Activated gamma-delta T cell (primary cell): ENCODE results near the gene PREPL.

Experiments used
- DNase-seq: peaks from one replicate; lab custom pipeline; 2025; lab: John Stamatoyannopoulos, UW

Gene PREPL

DNA sequence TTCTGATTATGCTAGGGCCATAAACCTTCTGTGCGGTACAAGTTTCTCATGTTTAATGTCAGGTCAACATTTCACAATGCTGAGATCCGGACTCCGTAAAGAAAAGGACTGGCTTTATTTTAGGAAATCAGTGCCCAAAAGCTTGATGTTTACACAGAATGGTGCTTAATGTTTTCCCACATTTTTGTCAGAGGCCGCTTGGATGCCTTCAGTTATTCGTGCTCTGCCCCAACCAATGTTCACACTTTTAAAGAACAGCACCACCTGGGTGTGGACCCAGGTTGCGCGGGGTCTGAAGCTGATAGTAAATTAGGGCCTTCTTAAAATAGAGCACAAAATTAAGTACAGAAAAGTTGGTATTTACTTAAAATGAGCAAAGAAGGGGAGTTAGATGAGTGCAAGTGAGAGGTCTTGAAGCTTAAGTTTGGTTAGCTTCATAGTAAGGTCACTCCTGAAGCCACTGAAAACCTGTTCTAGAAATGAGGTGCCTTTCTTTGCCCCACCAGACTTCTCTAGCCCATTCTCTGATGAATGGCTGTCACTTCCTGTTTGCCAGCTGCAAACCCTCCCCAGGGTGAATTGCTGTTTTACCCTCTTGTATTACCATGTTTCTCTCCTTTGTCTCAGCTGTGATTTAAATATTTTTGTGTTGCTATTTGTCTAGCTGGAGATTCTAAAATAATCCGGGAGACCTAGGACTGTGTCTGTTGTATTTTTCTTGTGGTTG, 65.5 kb downstream of the PREPL start:
- no peak for DNase-seq

DNA sequence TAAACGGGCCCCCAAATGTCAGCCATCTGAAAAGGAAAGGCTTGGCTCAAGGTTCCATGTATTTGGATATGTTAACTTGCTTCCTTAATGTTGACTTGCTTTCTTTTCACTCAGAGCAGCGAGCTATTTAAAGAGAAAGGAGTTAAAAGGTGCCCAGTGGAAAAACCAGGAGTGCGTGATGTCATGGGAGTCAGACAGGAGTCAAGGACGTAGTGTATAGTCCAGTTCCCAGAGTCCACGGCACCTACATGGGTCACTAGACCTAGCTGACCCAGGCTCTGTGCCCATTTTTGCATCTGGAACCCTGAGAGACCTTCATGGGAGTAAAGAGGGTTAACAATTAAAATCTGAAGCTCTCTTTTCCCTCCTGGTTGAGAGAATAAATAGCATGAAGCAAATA, 66.2 kb downstream of the PREPL start:
- no peak for DNase-seq

DNA sequence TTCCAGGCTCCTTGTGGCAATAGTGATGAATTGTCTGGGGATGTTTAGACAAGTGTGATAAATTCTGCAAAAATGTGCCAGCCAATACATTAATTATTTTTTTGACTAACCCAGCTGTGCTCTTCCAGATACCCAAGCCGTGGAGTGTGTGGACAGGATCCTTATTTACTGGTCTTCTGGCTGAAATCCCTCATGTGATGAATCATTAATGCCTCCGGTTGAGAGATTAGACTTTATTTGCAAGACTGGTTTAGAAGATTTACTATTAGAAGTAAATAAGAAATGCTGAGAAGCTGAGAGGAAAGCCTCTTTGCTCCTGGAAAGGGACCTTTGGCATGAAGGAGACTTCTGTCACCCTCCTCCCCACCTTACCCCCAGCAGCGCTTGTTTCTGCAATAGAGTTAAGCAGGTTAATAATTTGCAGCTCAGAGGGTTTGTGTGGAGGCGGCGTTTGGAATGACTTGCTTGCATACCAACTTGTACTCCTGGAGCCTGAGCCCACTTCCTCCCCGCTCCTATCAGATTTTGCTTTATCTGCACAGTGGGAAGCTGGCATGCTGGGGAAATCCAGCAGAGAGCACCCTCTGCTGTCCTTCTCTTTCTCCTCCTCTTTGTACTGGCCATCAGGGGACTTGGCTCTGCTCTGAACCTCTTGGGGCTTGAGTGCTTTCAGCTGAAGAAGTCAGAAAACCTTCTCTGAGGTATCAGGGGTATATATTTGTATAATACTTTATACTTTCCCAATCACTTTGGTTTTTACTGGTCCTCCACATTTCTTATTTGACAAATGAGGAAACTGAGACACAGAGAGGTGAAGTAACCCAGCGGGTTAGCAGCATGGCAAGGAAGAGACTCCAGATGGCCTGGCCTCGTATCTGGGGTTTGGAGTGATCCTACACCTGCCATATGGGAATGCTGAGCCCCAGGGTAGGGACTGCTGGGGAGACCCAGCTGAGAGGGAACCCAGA, 69.7 kb downstream of the PREPL start:
- DNase-seq, result no peak

DNA sequence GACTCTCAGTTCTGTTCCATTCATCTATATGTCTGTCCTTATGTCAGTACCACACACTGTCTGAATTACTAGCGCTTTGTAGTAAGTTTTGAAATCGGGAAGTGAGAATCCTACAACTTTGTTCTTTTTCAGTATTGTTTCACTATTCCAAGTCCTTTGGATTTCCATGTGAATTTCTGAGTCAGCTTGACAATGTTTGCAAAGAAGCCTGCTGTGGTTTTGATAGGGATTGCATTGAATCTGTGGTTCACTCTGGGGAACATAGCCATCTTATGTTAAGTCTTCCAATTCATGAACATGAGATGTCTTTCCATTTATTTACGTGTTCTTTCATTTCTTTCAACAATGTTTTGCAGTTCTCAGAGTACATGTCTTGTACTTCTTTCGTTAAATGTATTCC, 71.0 kb downstream of the PREPL start:
- no peak for DNase-seq

DNA sequence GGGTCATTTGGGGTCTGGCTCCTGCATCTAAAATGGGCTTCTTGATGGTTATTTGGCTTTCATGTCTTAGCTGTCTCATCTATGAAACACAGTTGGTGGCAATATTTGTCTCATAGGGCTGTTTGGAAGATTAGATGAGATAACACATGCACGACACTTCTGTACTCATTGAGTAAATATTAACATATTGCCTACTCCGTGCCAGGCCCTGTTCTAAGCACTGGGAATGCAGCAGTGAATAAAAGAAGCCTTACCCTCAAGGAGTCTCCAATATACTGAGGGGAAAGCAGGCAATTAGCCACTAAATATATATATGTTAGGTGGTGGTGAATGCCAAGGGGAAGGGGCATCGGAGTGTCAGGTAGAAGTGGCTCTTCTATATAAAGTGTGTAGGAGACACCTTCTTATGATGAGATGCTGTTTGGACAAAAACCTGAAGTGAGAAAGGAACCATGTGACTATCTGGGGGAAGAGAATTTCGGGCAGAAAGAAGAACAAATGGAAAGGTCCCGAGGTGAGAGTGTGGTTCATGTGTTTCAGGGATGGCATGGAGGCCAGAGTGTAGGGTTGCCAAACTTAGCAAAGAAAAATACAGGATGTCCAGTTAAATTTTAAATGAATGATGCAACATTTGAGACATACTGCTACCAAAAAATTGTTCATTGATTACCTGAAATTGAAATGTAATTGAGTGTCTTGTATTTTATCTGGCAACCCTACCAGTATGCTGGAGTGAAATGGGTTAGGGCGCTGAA, 74.2 kb downstream of the PREPL start:
- no peak for DNase-seq

DNA sequence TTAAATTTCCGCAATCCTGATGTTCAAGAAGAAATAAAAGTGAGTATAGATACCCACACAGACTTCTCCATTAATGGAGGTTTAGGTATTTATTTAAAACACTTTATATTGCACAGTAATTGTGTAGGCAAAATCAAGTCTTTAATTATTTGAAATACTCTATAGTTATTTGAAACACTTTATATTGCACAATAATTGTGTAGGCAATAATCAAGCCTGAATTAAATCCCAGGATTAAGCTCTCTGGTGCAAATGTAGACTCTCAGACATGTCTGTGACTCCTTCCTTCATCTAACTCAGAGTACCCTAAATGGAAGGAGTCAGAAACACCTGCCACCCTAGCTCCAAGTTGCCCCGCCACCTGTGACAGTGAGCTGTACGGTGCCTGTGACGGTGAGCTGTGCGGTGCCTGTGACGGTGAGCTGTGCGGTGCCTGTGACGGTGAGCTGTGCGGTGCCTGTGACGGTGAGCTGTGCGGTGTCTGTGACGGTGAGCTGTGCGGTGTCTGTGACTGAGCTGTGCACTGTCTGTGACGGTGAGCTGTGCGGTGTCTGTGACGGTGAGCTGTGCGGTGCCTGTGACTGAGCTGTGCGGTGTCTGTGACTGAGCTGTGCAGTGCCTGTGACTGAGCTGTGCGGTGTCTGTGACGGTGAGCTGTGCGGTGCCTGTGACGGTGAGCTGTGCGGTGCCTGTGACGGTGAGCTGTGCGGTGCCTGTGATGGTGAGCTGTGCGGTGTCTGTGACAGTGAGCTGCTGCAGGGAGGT, 75.0 kb downstream of the PREPL start:
- DNase-seq, result no peak

DNA sequence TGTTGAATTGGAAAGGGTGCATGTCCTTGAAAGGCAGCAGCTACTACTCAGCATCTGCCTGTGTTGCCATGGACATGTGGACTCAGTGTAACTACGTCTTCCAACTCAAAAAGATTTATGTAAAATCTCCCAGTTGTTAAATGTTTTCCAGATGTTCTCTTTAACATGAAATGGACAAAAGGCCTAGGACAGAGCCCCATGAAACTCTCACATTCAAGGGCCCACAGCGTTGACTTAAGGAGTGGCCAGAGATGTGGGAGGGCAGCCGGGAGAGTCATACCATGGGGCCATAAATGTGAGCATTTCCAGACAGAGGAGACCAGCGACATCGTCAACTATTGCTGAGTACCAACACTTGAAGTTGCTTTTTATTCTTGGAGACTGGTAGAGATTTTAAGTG, 76.1 kb downstream of the PREPL start:
- no peak for DNase-seq

DNA sequence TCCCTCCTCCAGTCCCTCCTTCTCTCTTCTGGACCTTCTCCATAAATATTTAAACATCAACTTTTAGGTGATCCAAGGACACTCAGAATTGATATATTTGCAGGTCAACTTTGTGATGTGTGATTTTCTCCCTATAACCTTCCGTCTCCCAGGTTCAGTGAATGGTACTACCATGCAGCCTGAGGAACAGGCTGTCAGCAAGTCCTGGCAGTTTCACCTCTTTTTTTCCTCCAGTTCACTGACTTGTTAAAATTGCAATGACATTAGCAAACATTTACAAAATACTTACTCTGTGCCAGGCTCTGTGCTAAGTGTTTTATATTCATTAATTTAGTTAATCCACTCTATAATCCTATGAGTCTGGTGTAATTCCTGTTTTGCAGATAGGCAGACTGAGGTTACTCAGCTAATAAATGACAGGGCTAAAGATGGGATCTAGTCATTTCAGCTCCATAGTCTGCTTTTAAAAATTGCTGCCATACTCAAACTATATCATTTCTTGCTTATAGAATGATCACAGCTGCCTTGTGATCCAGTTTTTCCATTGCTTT, 78.1 kb downstream of the PREPL start:
- no peak for DNase-seq

DNA sequence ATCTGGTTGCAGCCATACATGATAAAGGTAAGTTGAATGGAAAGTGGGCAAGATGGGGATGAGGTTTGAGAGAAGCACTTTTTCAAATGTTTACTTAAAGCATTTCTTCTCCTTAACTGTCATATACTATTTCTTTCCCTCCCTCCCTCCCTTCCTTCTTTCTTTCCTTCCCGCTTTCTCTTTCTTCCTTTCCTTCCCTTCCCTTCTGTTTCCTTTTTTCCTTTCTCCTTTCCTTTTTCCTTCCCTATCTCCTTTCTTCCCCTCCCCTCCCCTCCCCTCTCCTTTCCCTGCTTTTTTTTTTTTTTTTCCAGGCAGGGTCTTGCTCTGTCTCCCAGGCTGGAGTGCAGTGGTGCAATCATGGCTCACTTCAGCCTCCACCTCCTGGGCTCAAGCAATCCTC, 80.4 kb downstream of the PREPL start:
- no peak for DNase-seq

DNA sequence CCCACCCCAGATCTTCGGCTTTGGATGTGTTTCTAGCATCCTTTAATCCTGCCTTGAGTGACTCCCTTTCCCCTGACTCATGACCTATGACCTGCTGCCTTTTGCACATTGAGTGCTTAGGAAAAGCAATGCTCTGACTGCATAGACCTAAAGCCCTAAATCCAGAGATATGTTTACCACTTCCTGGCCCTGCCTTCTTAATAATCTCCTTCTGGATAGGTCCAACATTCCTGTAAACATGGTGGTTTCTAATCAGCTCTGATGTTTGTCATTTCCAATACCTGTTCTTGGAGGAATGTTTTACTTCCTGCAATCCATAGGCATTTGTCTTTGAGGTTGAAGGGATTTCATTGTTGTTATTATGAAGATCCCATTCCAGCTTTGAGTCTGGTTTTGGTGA, 83.8 kb downstream of the PREPL start:
- no peak for DNase-seq

DNA sequence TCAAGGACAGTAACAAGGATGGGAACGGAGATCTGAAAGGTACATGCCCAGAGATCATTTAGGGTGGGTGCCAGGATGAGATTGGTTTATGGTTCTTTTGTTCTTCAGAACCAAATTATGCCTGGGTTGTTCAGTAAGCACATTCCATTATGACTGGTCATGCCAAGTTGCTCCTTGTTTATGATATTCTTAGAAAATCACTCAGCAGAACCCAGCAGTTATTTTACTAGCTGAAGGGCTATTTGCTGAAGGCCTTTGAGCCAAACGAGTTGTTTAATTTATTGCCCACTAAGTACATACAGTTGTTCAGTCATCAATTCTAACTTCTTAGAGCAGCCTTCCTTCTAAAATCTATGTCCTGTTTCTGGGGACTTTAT, 85.4 kb downstream of the PREPL start:
- no peak for DNase-seq

DNA sequence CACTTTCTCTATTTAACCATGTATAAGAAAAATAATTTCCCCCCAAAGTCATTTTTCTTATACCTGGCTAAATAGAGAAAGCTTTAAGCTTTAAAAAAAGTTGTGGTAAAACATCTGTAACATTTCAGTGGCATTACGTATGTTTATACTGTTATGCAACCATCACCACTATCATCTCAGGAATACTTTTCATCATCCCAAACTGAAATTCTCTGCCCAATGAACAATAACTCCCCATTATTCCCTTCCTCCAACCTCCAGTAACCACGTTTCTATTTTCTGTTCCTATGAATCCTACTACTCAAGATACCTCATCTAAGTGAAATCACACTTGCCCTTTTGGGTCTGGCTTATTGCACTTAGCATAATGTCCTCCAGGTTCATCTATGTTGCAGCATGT, 87.7 kb downstream of the PREPL start:
- no peak for DNase-seq

DNA sequence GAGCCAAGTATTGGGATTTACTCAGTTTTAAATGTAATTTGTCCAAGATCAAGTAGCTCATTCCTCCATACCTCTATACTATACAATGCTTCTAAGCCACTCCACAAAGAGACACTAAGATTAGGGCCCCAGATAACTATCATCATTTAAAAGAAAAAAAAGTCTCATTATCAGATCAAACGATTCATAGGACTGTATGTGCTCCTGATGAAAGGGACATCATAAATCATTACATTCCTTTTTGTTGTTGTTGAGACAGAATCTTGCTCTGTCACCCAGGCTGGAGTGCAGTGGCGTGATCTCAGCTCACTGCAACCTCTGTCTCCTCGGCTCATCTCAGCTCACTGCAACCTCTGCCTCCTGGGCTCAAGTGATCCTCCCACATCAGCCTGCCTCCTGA, 88.2 kb downstream of the PREPL start:
- DNase-seq, result no peak

DNA sequence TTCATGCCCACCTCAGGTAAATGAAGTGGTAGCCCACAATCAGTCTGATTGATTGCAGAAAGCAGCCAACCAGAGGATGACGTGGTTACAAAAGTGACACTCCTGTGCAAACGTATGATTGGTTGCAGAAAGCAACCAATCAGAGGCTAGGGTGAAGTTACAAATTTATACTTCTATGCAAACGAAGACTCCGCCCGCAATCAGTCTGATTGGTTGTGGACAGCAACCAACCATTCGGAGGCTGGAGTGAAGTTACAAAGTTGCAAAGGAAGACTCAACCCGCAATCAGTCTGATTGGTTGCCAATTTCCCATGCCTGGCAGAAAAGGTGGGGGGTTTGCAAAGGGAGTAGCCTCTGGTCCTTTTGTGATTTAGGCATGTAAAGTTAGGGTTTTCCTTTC, 90.0 kb downstream of the PREPL start:
- DNase-seq, result no peak

DNA sequence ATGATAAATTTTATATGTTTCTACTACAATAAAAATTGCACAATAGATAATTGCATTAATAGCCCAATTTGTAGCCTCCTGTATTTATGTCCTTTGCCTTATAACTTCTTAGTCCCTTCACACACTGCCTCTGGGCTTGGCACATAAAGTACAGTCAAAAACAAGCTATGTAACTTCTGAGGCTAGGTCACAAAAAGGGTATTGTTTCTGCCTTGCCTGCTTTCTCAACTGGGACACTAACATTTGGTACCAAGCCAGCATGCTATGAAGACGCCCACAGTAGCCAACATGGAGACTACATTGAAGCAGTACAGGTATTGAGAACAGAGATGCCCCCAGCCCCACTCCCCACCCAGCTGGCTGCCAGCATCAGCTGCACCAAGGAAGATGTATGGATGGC, 91.5 kb downstream of the PREPL start:
- DNase-seq, result no peak

DNA sequence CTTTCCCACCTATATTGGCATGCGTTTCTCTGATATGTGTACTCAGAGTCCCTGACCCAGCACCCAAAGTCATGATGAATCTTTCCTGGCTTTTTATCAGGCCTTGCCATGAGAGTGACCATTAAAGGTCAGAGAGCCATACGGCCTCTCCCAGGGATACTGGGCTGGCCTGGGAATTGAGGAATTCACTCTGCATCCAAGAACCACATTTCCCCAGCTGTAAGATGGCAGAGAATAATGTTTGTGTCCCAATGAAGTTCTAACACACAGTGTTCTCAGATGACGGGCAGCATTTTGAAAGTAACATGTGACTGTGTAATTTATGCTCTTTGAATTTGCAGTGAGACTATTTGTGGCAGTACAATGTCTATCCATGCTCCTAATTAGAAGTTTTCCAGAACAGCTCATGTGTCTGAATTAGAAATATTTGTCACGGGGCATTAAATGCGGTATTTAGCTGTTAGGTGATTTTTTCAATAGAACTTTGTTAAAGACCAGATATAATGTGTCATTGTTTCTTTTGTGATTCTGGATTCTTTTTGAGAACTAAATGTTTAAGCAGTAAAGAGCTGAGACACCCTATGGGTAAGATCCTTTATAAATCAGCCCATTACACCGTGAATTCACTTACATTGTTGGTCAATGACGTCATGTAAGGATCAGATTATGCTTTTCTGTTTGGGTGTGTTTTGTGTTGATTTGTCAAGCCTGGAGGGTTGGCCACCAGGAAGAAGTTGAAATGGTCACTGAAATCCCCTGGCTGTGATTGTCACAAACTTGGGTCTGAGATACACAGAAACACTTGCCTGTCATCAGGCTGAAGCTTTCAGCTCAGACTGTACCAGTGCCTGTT, 93.3 kb downstream of the PREPL start:
- no peak for DNase-seq
